IMR-90 (cell line): ENCODE results near the gene GOLGA8B. TPM values are rescaled to one million over a fixed set of nuclear protein-coding genes. Genes with fewer than 3 reads are reported as not detected.

Experiments used
- ATAC-seq: fragments of 200-7000 bp; cut with Tn5 transposase; 2 replicates; pipeline ENCODE4 v1.9.1; 2020; ENCODE audit warnings: low read depth, mild to moderate bottlenecking, moderate library complexity
- BruUV-seq: library from RNA; stranded (reverse); fragments of 400-500 nt; replicated peaks from 2 replicates; lab custom pipeline; 2021; lab: Mats Ljungman, UMichigan
- CTCF ChIA-PET: fragments of 300-600 bp; formaldehyde crosslinking; extraction: SDS; loops from one replicate; lab custom pipeline; 2021; ENCODE audit warnings: antibody characterized with exemption; lab: Yijun Ruan, JAX
- POLR2A ChIA-PET: fragments of 300-600 bp; sonication (Branson Sonifier 250); formaldehyde crosslinking; loops from one replicate; lab custom pipeline; 2022; ENCODE audit warnings: antibody characterized with exemption; ENCODE audit not compliant: unreplicated experiment; lab: Charles Lee
- DNase-seq: peaks from one replicate; pipeline ENCODE4 v3.0.0; 2013
- H2AFZ ChIP-seq: replicated peaks from 2 replicates; pipeline ENCODE3; 2013; ENCODE audit warnings: low read length, mild to moderate bottlenecking; ENCODE audit not compliant: poor library complexity
- H2AK5ac ChIP-seq: 2 replicates; pipeline ENCODE4 v1.6.1; 2013; ENCODE audit warnings: low read depth, low read length, inconsistent platforms
- H2AK9ac ChIP-seq: replicated peaks from 2 replicates; pipeline ENCODE3; 2013; ENCODE audit warnings: mild to moderate bottlenecking, low read depth, low read length, moderate library complexity; ENCODE audit not compliant: poor library complexity
- H2BK120ac ChIP-seq: 2 replicates; pipeline ENCODE4 v1.6.1; 2013; ENCODE audit warnings: low read depth, low read length, inconsistent platforms
- H2BK15ac ChIP-seq: 3 replicates; pipeline ENCODE4 v1.6.1; 2013; ENCODE audit warnings: low read depth, low read length, inconsistent platforms
- H2BK20ac ChIP-seq: 2 replicates; pipeline ENCODE4 v1.6.1; 2013; ENCODE audit warnings: low read depth, mild to moderate bottlenecking, inconsistent platforms, low read length, moderate library complexity
- H2BK5ac ChIP-seq: 2 replicates; pipeline ENCODE4 v1.6.1; 2013; ENCODE audit warnings: mild to moderate bottlenecking, low read depth, low read length, inconsistent platforms; ENCODE audit not compliant: poor library complexity, severe bottlenecking
- H3K14ac ChIP-seq: replicated peaks from 2 replicates; pipeline ENCODE4 v1.6.1; 2013; ENCODE audit warnings: low read depth, low read length, inconsistent platforms
- H3K18ac ChIP-seq: 2 replicates; pipeline ENCODE4 v1.6.1; 2013; ENCODE audit warnings: low read depth, low read length, control low read depth
- H3K23ac ChIP-seq: 2 replicates; pipeline ENCODE4 v1.6.1; 2013; ENCODE audit warnings: low read depth, low read length, inconsistent platforms
- H3K27ac ChIP-seq: 2 replicates; pipeline ENCODE4 v1.5.1; 2013; ENCODE audit warnings: mild to moderate bottlenecking, control low read depth, low read length; ENCODE audit not compliant: insufficient read depth
- H3K27me3 ChIP-seq: 2 replicates; pipeline ENCODE4 v1.6.1; 2013; ENCODE audit warnings: low read length; ENCODE audit not compliant: control insufficient read depth, insufficient read depth
- H3K36me3 ChIP-seq: 2 replicates; pipeline ENCODE4 v1.6.1; 2013; ENCODE audit warnings: low read length, mixed read lengths; ENCODE audit not compliant: control insufficient read depth, insufficient read depth
- H3K4ac ChIP-seq: 2 replicates; pipeline ENCODE4 v1.6.1; 2013; ENCODE audit warnings: low read depth, low read length, inconsistent platforms
- H3K4me1 ChIP-seq: 2 replicates; pipeline ENCODE4 v1.6.1; 2013; ENCODE audit warnings: low read length, mixed read lengths; ENCODE audit not compliant: control insufficient read depth, insufficient read depth
- H3K4me2 ChIP-seq: 2 replicates; pipeline ENCODE4 v1.6.1; 2013; ENCODE audit warnings: low read depth, mild to moderate bottlenecking, control low read depth, low read length, moderate library complexity
- H3K4me3 ChIP-seq: 2 replicates; pipeline ENCODE4 v1.5.1; 2013; ENCODE audit warnings: low read depth, mild to moderate bottlenecking, control low read depth, low read length, moderate library complexity; ENCODE audit not compliant: insufficient read depth
- H3K56ac ChIP-seq: 2 replicates; pipeline ENCODE4 v1.6.1; 2013; ENCODE audit warnings: low read length, inconsistent platforms; ENCODE audit not compliant: insufficient read depth; ENCODE audit errors: extremely low read depth
- H3K79me1 ChIP-seq, 2 experiments: 2 replicates each; pipeline ENCODE4 v1.6.1; 2013; ENCODE audit warnings: low read length in 2 of 2, inconsistent platforms in 1 of 2, low read depth in 1 of 2
- H3K9ac ChIP-seq: 2 replicates; pipeline ENCODE4 v1.6.1; 2013; ENCODE audit warnings: low read depth, low read length, control low read depth
- H3K9me1 ChIP-seq: 2 replicates; pipeline ENCODE4 v1.6.1; 2013; ENCODE audit warnings: low read length, inconsistent platforms; ENCODE audit not compliant: insufficient read depth
- H3K9me3 ChIP-seq: 2 replicates; pipeline ENCODE4 v1.6.1; 2013; ENCODE audit warnings: low read length; ENCODE audit not compliant: control insufficient read depth, insufficient read depth
- H4K20me1 ChIP-seq: 2 replicates; pipeline ENCODE4 v1.6.1; 2013; ENCODE audit warnings: low read length, inconsistent platforms; ENCODE audit not compliant: insufficient read depth
- H4K5ac ChIP-seq: 2 replicates; pipeline ENCODE4 v1.6.1; 2013; ENCODE audit warnings: mild to moderate bottlenecking, low read depth, low read length, control low read depth
- H4K8ac ChIP-seq, 2 experiments: 2 replicates each; pipeline ENCODE4 v1.6.1; 2013; ENCODE audit warnings: low read depth in 2 of 2, low read length in 2 of 2, control low read depth in 1 of 2, inconsistent platforms in 1 of 2
- H4K91ac ChIP-seq: 2 replicates; pipeline ENCODE4 v1.6.1; 2013; ENCODE audit warnings: low read depth, low read length, inconsistent platforms; ENCODE audit not compliant: insufficient read depth
- BHLHE40 ChIP-seq: fragments of 150-350 bp; IDR thresholded peaks from 2 replicates; pipeline ENCODE4 v1.6.1; 2016; ENCODE audit warnings: mild to moderate bottlenecking, low read depth, low read length
- CEBPB ChIP-seq: IDR thresholded peaks from 2 replicates; pipeline ENCODE4 v1.6.1; 2012; ENCODE audit warnings: low read depth, low read length, improper control_type of control experiment
- CHD1 ChIP-seq: IDR thresholded peaks from 2 replicates; pipeline ENCODE4 v1.6.1; 2012; ENCODE audit warnings: low read depth, low read length, improper control_type of control experiment
- ELK1 ChIP-seq: fragments of 150-350 bp; IDR thresholded peaks from 2 replicates; pipeline ENCODE4 v1.6.1; 2016; ENCODE audit warnings: low read depth, mild to moderate bottlenecking, low read length, moderate library complexity, borderline replicate concordance
- FOS ChIP-seq: fragments of 150-350 bp; IDR thresholded peaks from 2 replicates; pipeline ENCODE4 v1.6.1; 2016; ENCODE audit warnings: low read depth, low read length
- MAZ ChIP-seq: IDR thresholded peaks from 2 replicates; pipeline ENCODE4 v1.6.1; 2012; ENCODE audit warnings: low read depth, mild to moderate bottlenecking, low read length, improper control_type of control experiment, moderate library complexity, borderline replicate concordance
- MXI1 ChIP-seq: IDR thresholded peaks from 2 replicates; pipeline ENCODE4 v1.6.1; 2012; ENCODE audit warnings: low read depth, mild to moderate bottlenecking, low read length, moderate library complexity, borderline replicate concordance
- NFE2L2 ChIP-seq: fragments of 150-350 bp; IDR thresholded peaks from 2 replicates; pipeline ENCODE4 v1.6.1; 2016; ENCODE audit warnings: low read depth, mild to moderate bottlenecking, low read length
- POLR2A ChIP-seq: IDR thresholded peaks from 2 replicates; pipeline ENCODE4 v1.6.1; 2012; ENCODE audit warnings: mild to moderate bottlenecking, low read depth, low read length
- RCOR1 ChIP-seq: IDR thresholded peaks from 2 replicates; pipeline ENCODE4 v1.6.1; 2012; ENCODE audit warnings: mild to moderate bottlenecking, low read length, improper control_type of control experiment; ENCODE audit not compliant: insufficient replicate concordance
- RFX5 ChIP-seq: IDR thresholded peaks from 2 replicates; pipeline ENCODE4 v1.8.0; 2012; ENCODE audit warnings: low read depth, mild to moderate bottlenecking, low read length, moderate library complexity
- SMC3 ChIP-seq: fragments of 150-350 bp; IDR thresholded peaks from 2 replicates; pipeline ENCODE4 v1.6.1; 2016; ENCODE audit warnings: low read depth, mild to moderate bottlenecking, antibody characterized with exemption, low read length, moderate library complexity
- WGBS, 2 experiments: methylation state at CpG; one replicate each; pipeline versions ENCODE4 v1.1.5 to v1.1.7; 2013; ENCODE audit warnings: missing lambda C conversion rate in 2 of 2; ENCODE audit not compliant: insufficient read length in 1 of 2; ENCODE audit errors: extremely low coverage in 2 of 2; 5-methylcytosine and 5-hydroxymethylcytosine counted together
- dilution Hi-C: fragments of 300-500 bp; cut with HindIII; formaldehyde crosslinking; loops from one replicate; pipeline ENCODE4 v1.14.3; 2018; ENCODE audit warnings: low sequenced_read_pairs; ENCODE audit not compliant: unreplicated experiment
- in situ Hi-C: fragments of 300-500 bp; cut with MboI; formaldehyde crosslinking; loops from 3 replicates; pipeline ENCODE4 v1.14.3; 2019; ENCODE audit warnings: low sequenced_read_pairs, inconsistent platforms, mixed read lengths
- intact Hi-C: fragments of 100-400 bp; cut with micrococcal nuclease; formaldehyde crosslinking; loops from 2 replicates; pipeline ENCODE4 v1.10.0; 2022
- polyA plus RNA-seq, 3 experiments: library from polyadenylated mRNA; depleted of rRNA; stranded (reverse); fragments of >200 nt; gene quantifications; 2 replicates each; pipeline ENCODE4 v1.2.3, GENCODE V29; 2012; ENCODE audit warnings: low replicate concordance in 1 of 3
- total RNA-seq: library from RNA; depleted of rRNA; stranded (reverse); fragments of >200 nt; gene quantifications from 2 replicates; pipeline ENCODE4 v1.2.3, GENCODE V29; 2012

The GOLGA8B gene
- total and polyA plus RNA-seq, 2 of the 4 experiments (the other 2 are of a cell fraction), result 7.7 to 31.6 TPM

DNA sequence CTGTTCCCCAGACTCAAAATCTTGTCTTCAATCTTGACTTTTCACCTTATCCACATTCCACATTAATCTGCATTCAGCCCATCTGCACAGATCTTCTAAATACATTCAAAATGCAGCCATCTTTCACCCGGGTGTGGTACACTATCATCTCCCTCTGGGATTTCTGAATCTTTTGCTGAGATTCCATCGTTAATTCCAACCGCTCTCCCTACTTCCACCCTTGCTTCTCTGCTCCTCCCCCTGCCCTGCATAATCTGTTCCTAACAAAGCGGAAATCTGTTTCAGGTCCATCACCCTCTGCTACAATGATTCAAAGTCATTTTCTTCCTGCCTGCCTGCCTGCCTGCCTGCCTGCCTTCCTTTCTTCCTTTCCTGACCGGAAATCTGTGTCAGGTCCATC is 7.9 kb upstream of the GOLGA8B start:
- dilution Hi-C loops (no loop called here), in situ Hi-C loops (loop anchor here (25.0 kb wide), 2 partner anchors 354 to 479 kb away; partner anchors contain the start of genes EMC4, EMC7 and PGBD4), intact Hi-C loops (no loop called here)
- Histone ChIP-seq H4K91ac (no peak overlapping the region), H3K4ac (no peak overlapping the region), H3K9me3 (no peaks in the 10 kb centered on the region), H3K23ac (no peak overlapping the region), H3K27me3 (peaks cover 4% of the 10 kb centered on the region), H3K14ac (no peak overlapping the region), H2BK120ac (no peak overlapping the region), H4K8ac (no peak overlapping the region), H2BK15ac (no peak overlapping the region), H2BK5ac (no peak overlapping the region), H4K20me1 (no peaks in the 10 kb centered on the region), H3K27ac (no peak overlapping the region), H3K18ac (no peak overlapping the region), H2BK20ac (no peak overlapping the region), H3K4me2 (no peak overlapping the region), H2AK5ac (no peak overlapping the region), H3K9ac (no peak overlapping the region), H2AFZ (no peak overlapping the region), H3K4me1 (no peaks in the 10 kb centered on the region), H3K79me1 (no peaks in the 10 kb centered on the region), H3K4me3 (no peak overlapping the region), H3K56ac (no peak overlapping the region), H3K36me3 (no peaks in the 10 kb centered on the region), H3K9me1 (no peaks in the 10 kb centered on the region), H4K5ac (no peak overlapping the region), H2AK9ac (no peak overlapping the region)
- WGBS, 2 experiments, result 92% methylated on average over 4 of the region's 5 CpGs; no CpG with 5 or more reads in 1 of the 2 experiments
- ATAC-seq, result no peak
- ChIA-PET CTCF (no interaction called here), POLR2A (no interaction called here)
- no peak for DNase-seq
- no peak for TF ChIP-seq BHLHE40
- TF ChIP-seq POLR2A, result no peak
- no peak for TF ChIP-seq ELK1
- TF ChIP-seq FOS, result no peak
- no peak for TF ChIP-seq CHD1
- TF ChIP-seq NFE2L2, result no peak
- TF ChIP-seq MXI1, result no peak
- no peak for TF ChIP-seq CEBPB
- no peak for TF ChIP-seq RFX5
- no peak for TF ChIP-seq RCOR1
- no peak for TF ChIP-seq SMC3
- no peak for TF ChIP-seq MAZ
- no TSS peak for BruUV-seq
